HepG2 (cell line): ENCODE measurements around the gene XCL2. TPM values are rescaled to one million over a fixed set of nuclear protein-coding genes. Genes with fewer than 3 reads are reported as not detected.

ENCODE experiments used
- ERF ChIP-seq: IDR thresholded peaks from 2 replicates; pipeline ENCODE4 v1.6.1; 2018; ENCODE audit warnings: missing biosample characterization, missing genetic modification reagents
- FOXP1 ChIP-seq, 2 experiments: fragments of 450-650 bp in 1 of 2; IDR thresholded peaks; 2 replicates each; pipeline ENCODE4 v1.6.1; 2017 to 2018; ENCODE audit warnings: antibody characterized with exemption in 1 of 2
- GATAD1 ChIP-seq: IDR thresholded peaks from 2 replicates; pipeline ENCODE4 v1.6.1; 2016; ENCODE audit warnings: missing genetic modification reagents, missing compliant biosample characterization
- GTF2F1 ChIP-seq: fragments of 150-350 bp; IDR thresholded peaks from 2 replicates; pipeline ENCODE4 v1.6.1; 2014; ENCODE audit warnings: low read length
- JARID2 ChIP-seq: sonication (generic); formaldehyde crosslinking; IDR thresholded peaks from 2 replicates; pipeline ENCODE4 v1.8.1; 2023; ENCODE audit warnings: missing genetic modification reagents, inconsistent platforms; ENCODE audit not compliant: insufficient replicate concordance
- KDM3A ChIP-seq: IDR thresholded peaks from 2 replicates; pipeline ENCODE4 v1.6.1; 2018; ENCODE audit warnings: low read depth, missing compliant biosample characterization
- KLF6 ChIP-seq: IDR thresholded peaks from 2 replicates; pipeline ENCODE4 v1.8.0; 2016; ENCODE audit warnings: missing biosample characterization, missing genetic modification reagents
- MTA3 ChIP-seq: sonication (generic); formaldehyde crosslinking; IDR thresholded peaks from 2 replicates; pipeline ENCODE4 v1.4.0; 2020; ENCODE audit warnings: missing genetic modification reagents
- NFIC ChIP-seq: IDR thresholded peaks from 2 replicates; pipeline ENCODE4 v1.6.1; 2012; ENCODE audit warnings: mild to moderate bottlenecking, low read length, inconsistent platforms
- PBX2 ChIP-seq: IDR thresholded peaks from 2 replicates; pipeline ENCODE4 v1.6.1; 2016; ENCODE audit warnings: control low read depth
- RELA ChIP-seq: sonication (generic); formaldehyde crosslinking; IDR thresholded peaks from 2 replicates; pipeline ENCODE4 v1.4.0; 2020; ENCODE audit warnings: missing genetic modification reagents
- RXRB ChIP-seq: IDR thresholded peaks from 2 replicates; pipeline ENCODE4 v1.6.1; 2016; ENCODE audit warnings: borderline replicate concordance, missing genetic modification reagents, missing compliant biosample characterization
- SCMH1 ChIP-seq: sonication (generic); formaldehyde crosslinking; IDR thresholded peaks from 2 replicates; pipeline ENCODE4 v1.9.0; 2021; ENCODE audit warnings: missing genetic modification reagents, mild to moderate bottlenecking, borderline replicate concordance
- TCF7 ChIP-seq: sonication (generic); IDR thresholded peaks from 2 replicates; pipeline ENCODE4 v1.6.1; 2016; ENCODE audit warnings: antibody characterized with exemption, low read depth
- ZGPAT ChIP-seq: IDR thresholded peaks from 2 replicates; pipeline ENCODE4 v1.6.1; 2016; ENCODE audit warnings: mild to moderate bottlenecking
- ZNF350 ChIP-seq: sonication (generic); formaldehyde crosslinking; IDR thresholded peaks from 2 replicates; pipeline ENCODE4 v1.4.0; 2020; ENCODE audit warnings: mild to moderate bottlenecking, low read depth, missing genetic modification reagents, borderline replicate concordance
- ZNF382 ChIP-seq: sonication (generic); formaldehyde crosslinking; IDR thresholded peaks from 2 replicates; pipeline ENCODE4 v1.5.0; 2020; ENCODE audit warnings: missing genetic modification reagents, mild to moderate bottlenecking, borderline replicate concordance
- ZNF383 ChIP-seq: sonication (generic); formaldehyde crosslinking; IDR thresholded peaks from 2 replicates; pipeline ENCODE4 v1.4.0; 2020; ENCODE audit warnings: missing genetic modification reagents, mild to moderate bottlenecking, borderline replicate concordance
- ZSCAN9 ChIP-seq: IDR thresholded peaks from 2 replicates; pipeline ENCODE4 v1.6.1; 2016; ENCODE audit warnings: borderline replicate concordance
- ZZZ3 ChIP-seq: sonication (generic); formaldehyde crosslinking; IDR thresholded peaks from 2 replicates; pipeline ENCODE4 v1.4.0; 2020; ENCODE audit warnings: missing genetic modification reagents, mild to moderate bottlenecking, borderline replicate concordance
- polyA plus RNA-seq, 8 experiments: library from polyadenylated mRNA; depleted of rRNA in 3 of 8; stranded (reverse) in 7 of 8; unstranded in 1 of 8; fragments of >200 nt; fragmentation: Illumina TruSeq in 4 of 8; extraction: Trizol in 4 of 8; gene quantifications; 2 replicates each; pipeline versions ENCODE4 v1.2.1 to v1.2.3, GENCODE V29; 2011 to 2016; ENCODE audit warnings: low read depth in 4 of 8, missing spikeins in 1 of 8, mixed read lengths in 1 of 8; ENCODE audit not compliant: insufficient read depth in 1 of 8
- total RNA-seq, 5 experiments: library from RNA; depleted of rRNA; stranded (reverse); fragments of >200 nt; fragmentation: Illumina TruSeq; extraction: Trizol; gene quantifications; 2 replicates each; pipeline ENCODE4 v1.2.3, GENCODE V29; 2016; ENCODE audit warnings: low read depth in 1 of 5
- TF ChIP-seq, protein P1 (sequence below): sonication (generic); formaldehyde crosslinking; IDR thresholded peaks from 2 replicates; pipeline ENCODE4 v1.5.0; 2020; ENCODE audit warnings: mild to moderate bottlenecking, low read depth, missing genetic modification reagents, borderline replicate concordance
- TF ChIP-seq, protein P2 (sequence below): sonication (generic); formaldehyde crosslinking; IDR thresholded peaks from 2 replicates; pipeline ENCODE4 v1.5.0; 2020; ENCODE audit warnings: missing genetic modification reagents
- TF ChIP-seq, protein P3 (sequence below): sonication (generic); formaldehyde crosslinking; IDR thresholded peaks from 2 replicates; pipeline ENCODE4 v1.5.0; 2020; ENCODE audit warnings: missing genetic modification reagents, mild to moderate bottlenecking, borderline replicate concordance
- TF ChIP-seq, protein P4 (sequence below): sonication (generic); formaldehyde crosslinking; IDR thresholded peaks from 2 replicates; pipeline ENCODE4 v1.8.1; 2023; ENCODE audit warnings: mild to moderate bottlenecking, missing genetic modification reagents

XCL2 gene
- total and polyA plus RNA-seq, 2 of the 13 experiments (the other 11 are each of a cell fraction or from before 2014, with no cell fraction given): 0.50 TPM; not detected in 1

DNA sequence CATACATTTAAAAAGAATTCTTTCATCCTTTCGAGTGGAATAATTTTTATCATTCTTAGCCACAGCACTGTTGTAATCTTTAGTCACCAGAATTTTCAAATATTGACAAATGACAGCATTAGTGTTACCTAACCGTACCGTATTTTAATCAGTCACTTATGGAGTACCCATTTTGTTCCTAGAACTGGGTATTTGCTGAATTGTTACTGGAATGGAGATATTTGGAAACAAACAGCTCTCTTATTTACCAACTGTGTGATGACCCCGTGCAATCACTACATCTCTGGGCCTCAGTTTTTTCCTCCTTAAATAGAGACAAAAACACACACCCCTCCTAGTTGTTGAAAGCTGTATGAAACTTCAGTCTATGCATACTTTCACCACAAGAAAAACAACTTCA is 7.9 kb upstream of the XCL2 start (continued):
- TF ChIP-seq TCF7 (peak; percentile 24; the same call in 1 of the 2 replicates), ZNF383 (CRISPR knock-in tag) (no peak), JARID2 (no peak), MTA3 (CRISPR knock-in tag) (no peak), ZNF350 (CRISPR knock-in tag) (no peak), KLF6 (CRISPR knock-in tag) (0 out of 2 replicates have a peak, but pooled peaks have one; percentile 30), RELA (no peak), ZZZ3 (CRISPR knock-in tag) (no peak), ZGPAT (CRISPR knock-in tag) (peak; percentile 70; the same call in 1 of the 2 replicates), NFIC (peak; percentile 72; the same call in 1 of the 2 replicates), PBX2 (no peak), ZNF382 (no peak), GTF2F1 (no peak), ZSCAN9 (CRISPR knock-in tag) (no peak), KDM3A (peak; percentile 39; the same call in 1 of the 2 replicates), ERF (CRISPR knock-in tag) (no peak), FOXP1 (IDR thresholded peaks at IDR 0.05) (no peak), FOXP1 (CRISPR knock-in tag; IDR thresholded peaks at IDR 0.05) (peak; percentile 90), RXRB (CRISPR knock-in tag) (peak; percentile 85), GATAD1 (no peak), SCMH1 (CRISPR knock-in tag) (no peak)
- TF ChIP-seq, protein P1, sequence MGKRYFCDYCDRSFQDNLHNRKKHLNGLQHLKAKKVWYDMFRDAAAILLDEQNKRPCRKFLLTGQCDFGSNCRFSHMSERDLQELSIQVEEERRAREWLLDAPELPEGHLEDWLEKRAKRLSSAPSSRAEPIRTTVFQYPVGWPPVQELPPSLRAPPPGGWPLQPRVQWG (CRISPR knock-in tag): no peak
- TF ChIP-seq, protein P2, sequence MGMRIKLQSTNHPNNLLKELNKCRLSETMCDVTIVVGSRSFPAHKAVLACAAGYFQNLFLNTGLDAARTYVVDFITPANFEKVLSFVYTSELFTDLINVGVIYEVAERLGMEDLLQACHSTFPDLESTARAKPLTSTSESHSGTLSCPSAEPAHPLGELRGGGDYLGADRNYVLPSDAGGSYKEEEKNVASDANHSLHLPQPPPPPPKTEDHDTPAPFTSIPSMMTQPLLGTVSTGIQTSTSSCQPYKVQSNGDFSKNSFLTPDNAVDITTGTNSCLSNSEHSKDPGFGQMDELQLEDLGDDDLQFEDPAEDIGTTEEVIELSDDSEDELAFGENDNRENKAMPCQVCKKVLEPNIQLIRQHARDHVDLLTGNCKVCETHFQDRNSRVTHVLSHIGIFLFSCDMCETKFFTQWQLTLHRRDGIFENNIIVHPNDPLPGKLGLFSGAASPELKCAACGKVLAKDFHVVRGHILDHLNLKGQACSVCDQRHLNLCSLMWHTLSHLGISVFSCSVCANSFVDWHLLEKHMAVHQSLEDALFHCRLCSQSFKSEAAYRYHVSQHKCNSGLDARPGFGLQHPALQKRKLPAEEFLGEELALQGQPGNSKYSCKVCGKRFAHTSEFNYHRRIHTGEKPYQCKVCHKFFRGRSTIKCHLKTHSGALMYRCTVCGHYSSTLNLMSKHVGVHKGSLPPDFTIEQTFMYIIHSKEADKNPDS: peak; percentile 93; the same call in 1 of the 2 replicates
- TF ChIP-seq, protein P3, sequence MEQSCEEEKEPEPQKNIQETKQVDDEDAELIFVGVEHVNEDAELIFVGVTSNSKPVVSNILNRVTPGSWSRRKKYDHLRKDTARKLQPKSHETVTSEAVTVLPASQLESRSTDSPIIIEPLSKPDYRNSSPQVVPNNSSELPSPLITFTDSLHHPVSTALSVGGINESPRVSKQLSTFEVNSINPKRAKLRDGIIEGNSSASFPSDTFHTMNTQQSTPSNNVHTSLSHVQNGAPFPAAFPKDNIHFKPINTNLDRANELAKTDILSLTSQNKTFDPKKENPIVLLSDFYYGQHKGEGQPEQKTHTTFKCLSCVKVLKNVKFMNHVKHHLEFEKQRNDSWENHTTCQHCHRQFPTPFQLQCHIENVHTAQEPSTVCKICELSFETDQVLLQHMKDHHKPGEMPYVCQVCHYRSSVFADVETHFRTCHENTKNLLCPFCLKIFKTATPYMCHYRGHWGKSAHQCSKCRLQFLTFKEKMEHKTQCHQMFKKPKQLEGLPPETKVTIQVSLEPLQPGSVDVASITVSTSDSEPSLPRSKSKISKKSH (CRISPR knock-in tag): no peak
- TF ChIP-seq, protein P4, sequence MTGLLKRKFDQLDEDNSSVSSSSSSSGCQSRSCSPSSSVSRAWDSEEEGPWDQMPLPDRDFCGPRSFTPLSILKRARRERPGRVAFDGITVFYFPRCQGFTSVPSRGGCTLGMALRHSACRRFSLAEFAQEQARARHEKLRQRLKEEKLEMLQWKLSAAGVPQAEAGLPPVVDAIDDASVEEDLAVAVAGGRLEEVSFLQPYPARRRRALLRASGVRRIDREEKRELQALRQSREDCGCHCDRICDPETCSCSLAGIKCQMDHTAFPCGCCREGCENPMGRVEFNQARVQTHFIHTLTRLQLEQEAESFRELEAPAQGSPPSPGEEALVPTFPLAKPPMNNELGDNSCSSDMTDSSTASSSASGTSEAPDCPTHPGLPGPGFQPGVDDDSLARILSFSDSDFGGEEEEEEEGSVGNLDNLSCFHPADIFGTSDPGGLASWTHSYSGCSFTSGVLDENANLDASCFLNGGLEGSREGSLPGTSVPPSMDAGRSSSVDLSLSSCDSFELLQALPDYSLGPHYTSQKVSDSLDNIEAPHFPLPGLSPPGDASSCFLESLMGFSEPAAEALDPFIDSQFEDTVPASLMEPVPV: no peak
